Astrocyte (in vitro differentiated cells and primary cell): ENCODE results near the gene EN2. TPM values are rescaled to one million over a fixed set of nuclear protein-coding genes. Genes with fewer than 3 reads are reported as not detected.

Source experiments
- DNase-seq: peaks from one replicate; pipeline ENCODE4 v3.0.0-alpha.2; 2010; ENCODE audit warnings: low read depth
- FAIRE-seq: peaks from 2 replicates; lab custom pipeline; 2011; peaks lifted over from hg19 to GRCh38; lab: Jason Lieb, UNC
- H2AFZ ChIP-seq: 2 replicates; pipeline ENCODE4 v1.6.0; 2012; ENCODE audit warnings: low read depth, low read length, inconsistent platforms
- H3K27ac ChIP-seq: 2 replicates; pipeline ENCODE4 v1.5.1; 2011; ENCODE audit warnings: low read depth, low read length, inconsistent platforms
- H3K27me3 ChIP-seq: 2 replicates; pipeline ENCODE4 v1.6.0; 2011; ENCODE audit warnings: low read length, inconsistent platforms; ENCODE audit not compliant: insufficient read depth
- H3K36me3 ChIP-seq: 2 replicates; pipeline ENCODE4 v1.5.1; 2011; ENCODE audit warnings: low read length, inconsistent platforms; ENCODE audit not compliant: insufficient read depth
- H3K4me1 ChIP-seq: 2 replicates; pipeline ENCODE4 v1.5.1; 2011; ENCODE audit warnings: low read length, inconsistent platforms; ENCODE audit not compliant: insufficient read depth
- H3K4me2 ChIP-seq: 2 replicates; pipeline ENCODE4 v1.6.0; 2012; ENCODE audit warnings: low read length, inconsistent platforms
- H3K4me3 ChIP-seq: 2 replicates; pipeline ENCODE4 v1.5.1; 2011; ENCODE audit warnings: low read depth, mild to moderate bottlenecking, low read length, inconsistent platforms; ENCODE audit not compliant: insufficient read depth
- H3K79me2 ChIP-seq: 2 replicates; pipeline ENCODE4 v1.6.0; 2012; ENCODE audit warnings: mild to moderate bottlenecking, low read length, inconsistent platforms; ENCODE audit not compliant: insufficient read depth
- H3K9ac ChIP-seq: 2 replicates; pipeline ENCODE4 v1.6.0; 2012; ENCODE audit warnings: mild to moderate bottlenecking, low read length, inconsistent platforms
- H3K9me3 ChIP-seq: 2 replicates; pipeline ENCODE4 v1.5.1; 2012; ENCODE audit warnings: low read depth, mild to moderate bottlenecking, low read length, inconsistent platforms; ENCODE audit not compliant: insufficient read depth
- H4K20me1 ChIP-seq: 2 replicates; pipeline ENCODE4 v1.6.0; 2012; ENCODE audit warnings: low read length, inconsistent platforms; ENCODE audit not compliant: insufficient read depth
- H3K27ac Mint-ChIP-seq: one replicate; pipeline ENCODE4 v1.8.0; 2021; ENCODE audit warnings: mild to moderate bottlenecking, mixed read lengths; ENCODE audit not compliant: unreplicated experiment
- H3K27me3 Mint-ChIP-seq: one replicate; pipeline ENCODE4 v1.8.0; 2021; ENCODE audit warnings: low read depth, mixed read lengths; ENCODE audit not compliant: unreplicated experiment
- H3K36me3 Mint-ChIP-seq: one replicate; pipeline ENCODE4 v1.8.0; 2021; ENCODE audit warnings: low read depth, mixed read lengths; ENCODE audit not compliant: unreplicated experiment
- H3K4me1 Mint-ChIP-seq: one replicate; pipeline ENCODE4 v1.8.0; 2021; ENCODE audit warnings: low read depth, mixed read lengths; ENCODE audit not compliant: unreplicated experiment
- H3K4me3 Mint-ChIP-seq: one replicate; pipeline ENCODE4 v1.8.0; 2021; ENCODE audit warnings: mild to moderate bottlenecking, moderate library complexity, mixed read lengths; ENCODE audit not compliant: unreplicated experiment
- H3K9me3 Mint-ChIP-seq: one replicate; pipeline ENCODE4 v1.8.0; 2021; ENCODE audit warnings: mild to moderate bottlenecking, mixed read lengths; ENCODE audit not compliant: unreplicated experiment
- CTCF ChIP-seq: IDR thresholded peaks from 2 replicates; pipeline ENCODE4 v1.5.1; 2011; ENCODE audit warnings: low read depth, mild to moderate bottlenecking, inconsistent platforms, low read length, moderate library complexity; ENCODE audit not compliant: insufficient read depth
- EZH2 ChIP-seq: IDR thresholded peaks from 2 replicates; pipeline ENCODE4 v1.6.1; 2012; ENCODE audit warnings: mild to moderate bottlenecking, low read length, inconsistent platforms; ENCODE audit not compliant: insufficient read depth
- total RNA-seq: library from RNA; stranded (reverse); gene quantifications from 2 replicates; pipeline ENCODE4 v1.2.1, GENCODE V29; 2021

EN2 gene
- total RNA-seq, 1 donor from 2014 or later = not detected

- no peak overlapping the region for H3K9ac ChIP-seq
- H3K27ac Mint-ChIP-seq = no peak overlapping the region
- TF ChIP-seq EZH2 (no peak), CTCF (no peak)
- DNase-seq = no peak
- FAIRE-seq = no peak
- no peak overlapping the region for H3K4me3 ChIP-seq
- no peaks in the 10 kb centered on the region for H3K4me1 ChIP-seq
- no peaks in the 10 kb centered on the region for H4K20me1 ChIP-seq
- H3K27me3 ChIP-seq = peaks cover 11% of the 10 kb centered on the region
- H3K4me2 ChIP-seq = no peak overlapping the region
- H3K9me3 Mint-ChIP-seq = peaks cover 19% of the 10 kb centered on the region
- H3K27me3 Mint-ChIP-seq = peaks cover 96% of the 10 kb centered on the region
- H2AFZ ChIP-seq = no peak overlapping the region
- no peaks in the 10 kb centered on the region for H3K36me3 Mint-ChIP-seq
- H3K79me2 ChIP-seq = no peaks in the 10 kb centered on the region
- H3K36me3 ChIP-seq = no peaks in the 10 kb centered on the region
- no peak overlapping the region for H3K27ac ChIP-seq
- no peak overlapping the region for H3K4me3 Mint-ChIP-seq
- H3K4me1 Mint-ChIP-seq = no peaks in the 10 kb centered on the region
- H3K9me3 ChIP-seq = no peaks in the 10 kb centered on the region
Observed at GRCh38 chr7:155431231-155431630, 26.7 kb upstream of the EN2 start.

- H3K9me3 Mint-ChIP-seq = peaks cover 21% of the 10 kb centered on the region
- H3K9ac ChIP-seq = no peak overlapping the region
- peaks cover 11% of the 10 kb centered on the region for H3K27me3 ChIP-seq
- no peak overlapping the region for H3K27ac ChIP-seq
- no peak for FAIRE-seq
- no peaks in the 10 kb centered on the region for H4K20me1 ChIP-seq
- no peak overlapping the region for H3K4me3 ChIP-seq
- no peak for DNase-seq
- no peak overlapping the region for H3K4me3 Mint-ChIP-seq
- H3K27ac Mint-ChIP-seq = no peak overlapping the region
- no peaks in the 10 kb centered on the region for H3K36me3 Mint-ChIP-seq
- no peaks in the 10 kb centered on the region for H3K79me2 ChIP-seq
- H3K9me3 ChIP-seq = no peaks in the 10 kb centered on the region
- TF ChIP-seq EZH2 (no peak), CTCF (no peak)
- no peaks in the 10 kb centered on the region for H3K36me3 ChIP-seq
- H3K27me3 Mint-ChIP-seq = peaks cover 97% of the 10 kb centered on the region
- no peaks in the 10 kb centered on the region for H3K4me1 ChIP-seq
- H2AFZ ChIP-seq = no peak overlapping the region
- no peak overlapping the region for H3K4me2 ChIP-seq
- no peaks in the 10 kb centered on the region for H3K4me1 Mint-ChIP-seq
Observed at GRCh38 chr7:155431711-155432110, 26.2 kb upstream of the EN2 start.

- H3K4me2 ChIP-seq = no peak overlapping the region
- no peaks in the 10 kb centered on the region for H3K9me3 ChIP-seq
- Mint-ChIP-seq H3K27me3 (peaks cover 100% of the 10 kb centered on the region), H3K9me3 (peaks cover 18% of the 10 kb centered on the region), H3K27ac (no peak overlapping the region), H3K4me1 (no peaks in the 10 kb centered on the region), H3K36me3 (no peaks in the 10 kb centered on the region), H3K4me3 (no peak overlapping the region)
- no peak overlapping the region for H3K9ac ChIP-seq
- no peaks in the 10 kb centered on the region for H3K36me3 ChIP-seq
- TF ChIP-seq CTCF = no peak
- no peak for TF ChIP-seq EZH2
- DNase-seq = no peak
- H3K27me3 ChIP-seq = peaks cover 6% of the 10 kb centered on the region
- no peaks in the 10 kb centered on the region for H3K79me2 ChIP-seq
- no peak for FAIRE-seq
- H2AFZ ChIP-seq = no peak overlapping the region
- no peaks in the 10 kb centered on the region for H3K4me1 ChIP-seq
- no peaks in the 10 kb centered on the region for H4K20me1 ChIP-seq
- H3K27ac ChIP-seq = no peak overlapping the region
- no peak overlapping the region for H3K4me3 ChIP-seq
Observed at GRCh38 chr7:155435110-155435509, 22.8 kb upstream of the EN2 start.
